Stimulated activated CD8-positive, alpha-beta memory T cell treated with anti-CD3 and anti-CD28 coated beads, Interleukin-7, amount 100 ng/mL, for 4 hours (primary cell): ENCODE data around the gene TM9SF2.
"Not testable (repeated sequence)": the region's sequence is repeated elsewhere in the genome, so short reads cannot be mapped to it uniquely, and the experiment has no call there.

Experiments
- DNase-seq, 2 donors: peaks; one replicate each; pipeline ENCODE4 v3.0.0-alpha.2; 2020; ENCODE audit warnings: low read depth in 2 of 2

The TM9SF2 gene

DNA sequence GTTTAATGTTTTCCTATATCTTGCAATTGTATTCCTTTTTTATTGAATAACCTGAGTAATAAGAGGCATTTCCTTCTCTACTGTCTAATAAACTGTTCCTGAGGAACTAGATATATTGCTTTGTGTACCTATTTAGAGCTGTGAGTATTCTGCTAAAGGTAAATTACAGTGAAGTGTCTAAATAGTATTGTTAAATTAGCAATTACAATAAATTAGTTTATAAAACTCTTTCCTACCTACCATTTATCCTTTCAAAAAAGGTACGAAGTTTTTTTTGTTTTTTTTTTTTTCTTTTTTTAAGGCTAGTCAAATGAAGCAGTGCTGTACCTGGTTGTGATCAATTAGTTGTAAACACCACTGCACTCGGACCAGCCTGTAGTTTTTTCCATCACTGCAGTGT, 34.8 kb downstream of the TM9SF2 start:
- DNase-seq, result no peak

DNA sequence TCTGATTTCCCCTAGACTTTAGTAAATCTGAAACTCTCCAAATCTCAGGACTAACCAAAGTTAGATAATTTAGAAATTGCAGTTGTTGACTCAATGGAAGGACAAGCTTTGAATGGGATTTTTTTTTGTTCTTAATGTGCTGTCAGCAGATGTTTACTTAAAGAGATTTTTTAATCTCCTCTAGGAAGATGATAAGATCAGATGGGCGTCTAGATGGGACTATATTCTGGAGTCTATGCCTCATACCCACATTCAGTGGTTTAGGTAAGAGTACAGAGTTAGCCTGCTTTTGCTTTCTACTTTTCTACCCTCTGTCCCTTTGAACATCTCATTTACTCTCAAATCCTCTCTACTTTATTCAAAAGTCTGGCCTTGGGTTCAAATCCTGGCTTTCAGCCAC, 39.3 kb downstream of the TM9SF2 start:
- no peak for DNase-seq

DNA sequence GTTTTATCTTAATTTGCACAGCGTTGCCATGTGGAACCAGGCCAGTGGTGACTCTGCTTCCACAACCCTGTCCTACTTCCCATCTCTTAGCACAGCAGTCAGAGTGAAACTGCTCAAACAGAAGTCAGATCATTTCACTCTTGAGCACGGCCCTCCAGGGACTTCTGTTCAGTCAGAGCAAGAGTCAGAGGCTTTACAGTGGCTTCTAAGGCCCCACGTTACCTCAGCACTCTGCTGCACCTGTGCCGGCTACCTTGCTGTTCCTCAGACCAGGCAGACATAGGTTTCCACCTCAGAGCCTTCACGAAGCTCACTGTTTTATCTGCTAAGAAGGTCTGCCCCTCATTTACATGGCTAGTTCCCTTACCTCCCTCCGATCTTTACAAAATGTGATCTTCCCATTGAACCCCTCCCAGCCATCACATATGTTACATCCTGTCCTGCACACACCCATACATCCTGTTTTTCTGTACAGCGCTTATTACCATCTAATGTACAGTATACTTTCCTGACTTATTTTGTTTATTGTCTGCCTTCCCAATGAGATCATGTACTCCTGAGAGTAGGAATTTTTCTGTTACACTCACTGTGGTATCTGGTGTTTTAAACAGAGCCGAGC, 41.6 kb downstream of the TM9SF2 start:
- DNase-seq, result no peak

DNA sequence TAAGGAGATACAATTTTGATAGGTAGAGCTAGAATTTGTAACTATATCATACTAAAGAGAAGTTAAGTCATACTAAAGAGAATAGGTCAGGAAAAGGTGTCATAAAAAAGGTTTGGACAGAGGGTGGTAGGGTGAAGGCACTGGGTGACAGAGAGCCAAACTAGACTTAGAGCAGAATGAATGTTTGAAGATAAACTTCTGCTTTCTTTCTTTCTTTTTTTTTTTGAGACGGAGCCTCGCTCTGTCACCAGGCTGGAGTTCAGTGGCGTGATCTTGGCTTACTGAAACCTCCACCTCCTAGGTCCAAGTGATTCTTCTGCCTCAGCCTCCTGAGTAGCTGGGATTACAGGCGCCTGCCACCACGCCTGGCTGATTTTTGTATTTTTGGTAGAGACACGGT, 44.1 kb downstream of the TM9SF2 start:
- no peak for DNase-seq

DNA sequence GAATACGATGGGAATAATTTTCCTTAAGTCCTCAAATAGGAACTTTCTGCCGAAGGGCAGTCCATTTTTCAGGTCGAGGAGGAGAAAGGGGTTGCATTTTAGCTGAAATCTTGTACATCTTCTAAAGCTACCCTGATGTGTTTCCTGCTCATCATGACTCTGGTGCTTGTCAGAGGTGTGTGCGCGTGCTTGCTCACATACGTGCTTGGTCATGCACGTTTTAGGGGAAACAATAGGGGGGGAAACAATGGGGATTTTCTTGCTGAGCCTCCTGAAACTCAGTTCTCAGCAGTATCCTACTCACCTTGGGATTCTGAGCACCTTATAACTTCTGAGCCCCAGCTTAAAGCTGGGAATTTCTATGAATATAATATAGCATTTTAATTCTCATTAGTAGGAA, 44.7 kb downstream of the TM9SF2 start:
- DNase-seq, result no peak

DNA sequence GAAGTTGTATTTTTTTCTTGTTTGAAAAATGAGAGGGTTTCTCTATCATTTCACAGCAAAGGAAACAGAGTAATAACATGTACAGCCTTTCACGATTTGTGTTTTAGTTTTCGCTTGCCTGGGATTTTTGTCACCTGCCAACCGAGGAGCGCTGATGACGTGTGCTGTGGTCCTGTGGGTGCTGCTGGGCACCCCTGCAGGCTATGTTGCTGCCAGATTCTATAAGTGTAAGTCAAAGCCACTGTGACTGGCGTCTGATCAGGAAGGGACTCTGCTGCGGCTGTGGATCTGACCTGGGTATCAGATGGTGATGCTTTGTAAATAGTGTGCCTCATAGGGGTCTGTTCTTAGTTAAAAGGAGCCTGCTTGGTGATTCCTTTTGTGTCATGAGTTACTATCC, 45.6 kb downstream of the TM9SF2 start:
- no peak for DNase-seq

DNA sequence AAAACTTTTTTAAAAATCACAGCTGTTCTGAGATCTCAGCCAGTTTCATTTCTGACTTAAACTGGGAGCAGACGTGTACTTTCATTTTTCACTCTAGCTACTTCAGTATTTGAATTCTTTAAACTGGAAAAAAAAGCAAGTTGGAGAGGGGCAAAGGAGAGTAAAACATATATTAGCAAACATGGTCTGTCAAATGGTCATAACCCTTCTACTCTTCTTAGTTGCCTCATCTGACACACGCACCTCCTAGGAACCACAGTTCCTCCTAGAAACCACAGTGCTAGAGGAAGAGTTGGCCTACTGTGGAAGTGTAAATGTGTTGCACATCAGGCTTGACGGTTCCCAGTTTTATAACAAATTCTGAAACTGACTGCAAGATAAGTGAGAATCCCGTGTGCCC, 47.2 kb downstream of the TM9SF2 start:
- DNase-seq, result no peak

DNA sequence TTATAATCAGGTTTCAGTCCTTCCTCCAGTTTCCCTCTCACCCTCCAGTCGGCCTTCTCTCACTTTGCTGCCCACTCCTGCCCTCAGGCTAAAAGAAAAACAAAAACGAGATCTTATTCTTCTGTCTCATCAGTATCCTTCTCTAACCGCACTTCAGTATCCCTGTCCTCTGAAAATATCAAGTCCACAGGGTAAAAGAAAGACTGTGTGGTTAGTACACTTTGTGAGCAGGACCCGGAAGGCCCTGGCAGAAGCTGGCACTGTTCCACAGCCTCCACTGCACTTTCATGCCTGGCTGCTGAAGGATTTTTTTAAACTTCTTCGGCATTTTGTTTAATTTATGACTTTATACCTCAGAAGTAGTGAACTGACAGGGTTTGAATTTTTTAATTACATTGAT, 51.8 kb downstream of the TM9SF2 start:
- no peak for DNase-seq

DNA sequence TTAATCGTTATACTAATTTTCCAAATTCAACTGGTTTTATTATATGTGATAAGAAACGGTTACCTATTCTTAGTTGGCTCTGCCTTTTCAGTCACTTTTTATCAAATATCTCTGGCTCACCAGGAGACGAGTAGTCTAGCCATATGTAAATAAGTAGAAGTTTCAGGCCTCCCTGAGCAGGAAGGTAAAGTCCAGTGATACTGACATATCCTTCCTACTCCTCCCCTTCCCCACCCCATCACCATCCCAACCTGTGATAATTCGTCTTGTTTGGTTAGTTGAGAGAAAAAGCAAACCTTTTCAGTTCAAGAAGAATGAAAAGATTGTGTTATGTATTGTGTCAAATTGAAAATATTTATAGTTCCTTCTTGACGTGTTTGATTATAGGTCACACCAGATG, 53.9 kb downstream of the TM9SF2 start:
- DNase-seq, result no peak

DNA sequence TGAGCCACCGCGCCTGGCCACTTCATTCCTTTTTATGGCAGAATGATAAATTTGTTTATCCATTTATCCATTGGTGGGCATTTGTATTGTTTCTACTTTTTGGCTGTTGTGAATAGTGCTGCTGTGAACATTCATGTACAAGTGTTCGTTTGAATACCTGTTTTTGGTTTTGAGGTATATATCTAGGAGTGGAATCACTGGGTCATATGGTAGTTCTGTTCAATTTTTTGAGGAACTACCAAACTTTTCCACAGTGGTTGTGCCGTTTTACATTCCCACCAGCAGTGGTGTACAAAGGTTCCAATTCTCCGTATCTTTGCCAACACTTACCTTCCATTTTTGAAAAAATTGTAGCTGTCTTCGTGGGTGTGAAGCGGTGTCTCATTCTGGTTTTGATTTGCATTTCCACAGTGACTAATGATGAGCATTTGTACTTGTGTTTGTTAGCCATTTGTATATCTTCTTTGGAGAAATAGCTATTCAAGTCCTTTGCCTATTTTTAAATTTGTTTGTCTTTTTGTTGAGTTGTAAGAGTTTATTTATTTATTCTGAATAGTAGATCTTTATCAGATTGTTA, 55.7 kb downstream of the TM9SF2 start:
- DNase-seq, result no peak

DNA sequence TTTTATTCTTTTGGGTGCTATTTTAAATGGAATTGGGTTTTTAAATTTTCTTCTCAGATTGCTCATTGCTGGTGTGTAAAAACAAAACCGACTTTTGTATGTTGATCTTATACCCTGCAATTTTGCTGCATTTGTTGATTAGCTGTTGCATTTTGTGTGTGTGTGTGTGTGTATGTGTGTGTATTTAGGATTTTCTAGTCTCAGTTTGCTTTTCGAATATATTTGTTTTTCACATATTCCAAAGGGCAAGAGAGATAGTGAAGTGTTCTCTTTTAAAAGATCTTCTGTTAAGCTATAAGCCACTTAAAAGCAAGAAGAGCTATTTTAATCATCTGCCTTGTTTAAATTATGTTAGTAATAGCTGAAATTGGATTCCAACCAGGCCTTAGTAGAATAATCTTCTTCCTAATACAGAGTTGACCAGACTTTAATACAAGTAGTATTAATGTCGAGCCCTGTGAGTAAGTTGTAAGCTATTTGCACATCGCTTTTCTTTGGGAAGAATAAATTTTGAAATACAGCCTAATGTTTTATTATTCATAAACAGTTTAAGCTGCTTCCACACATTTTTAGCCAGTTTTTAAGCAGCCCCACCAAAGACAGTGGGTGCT, 57.4 kb downstream of the TM9SF2 start:
- DNase-seq, result no peak

DNA sequence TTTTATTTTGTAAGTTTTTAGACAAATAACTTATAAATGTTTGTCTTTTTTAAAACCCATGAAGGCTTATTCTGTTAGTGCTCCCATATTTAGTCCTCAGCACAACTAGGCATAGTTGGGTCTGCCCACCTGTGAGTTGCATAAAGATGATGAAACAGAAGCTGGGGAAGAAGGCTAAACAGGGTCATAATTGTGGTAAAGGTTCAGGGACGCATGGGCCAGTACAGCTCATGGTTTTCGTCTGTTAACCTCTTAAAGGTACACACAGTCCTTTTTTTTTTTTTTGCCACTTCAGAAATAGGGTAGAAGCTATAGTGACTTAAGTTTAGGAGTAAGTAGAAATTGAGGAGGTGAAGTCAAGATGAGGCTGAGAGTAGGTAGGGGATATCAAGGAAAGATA, 58.3 kb downstream of the TM9SF2 start:
- no peak for DNase-seq

DNA sequence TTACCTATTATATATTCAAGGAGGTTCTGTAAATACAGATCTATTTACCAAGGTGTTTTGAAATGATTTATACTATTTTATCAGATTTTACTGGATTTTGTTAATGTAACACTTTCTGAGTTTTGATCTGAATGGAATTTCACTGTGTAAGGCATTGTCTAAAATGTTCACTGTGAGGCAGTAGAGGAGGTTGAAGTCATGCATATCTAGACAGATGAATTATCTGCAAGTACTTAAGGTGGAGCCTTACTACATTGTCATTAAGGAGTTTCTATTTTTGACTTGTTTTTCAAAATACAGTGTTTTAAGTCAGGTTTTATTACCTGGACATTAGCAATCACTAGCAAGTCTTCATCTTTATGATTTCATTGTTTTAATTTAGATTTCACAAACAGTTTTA, 62.1 kb downstream of the TM9SF2 start:
- DNase-seq, result no peak

DNA sequence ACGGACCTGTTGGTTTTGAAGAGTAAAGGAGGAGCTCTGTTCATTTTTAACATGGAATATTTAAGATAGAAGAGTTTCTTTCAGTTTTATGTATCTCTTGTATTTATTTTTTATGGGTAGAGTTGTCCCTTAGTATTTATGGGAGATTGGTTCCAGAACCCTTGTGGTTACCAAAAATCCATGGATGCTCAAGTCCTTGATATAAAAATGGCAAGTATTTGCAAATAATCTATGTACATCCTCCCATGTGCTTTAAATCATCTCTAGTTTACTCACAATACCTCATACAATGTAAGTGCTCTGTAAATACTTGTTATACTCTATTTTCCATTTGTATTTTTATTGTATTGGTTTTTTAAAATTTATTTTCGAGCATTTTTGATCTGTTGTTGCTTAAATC, 63.1 kb downstream of the TM9SF2 start:
- no peak for DNase-seq

DNA sequence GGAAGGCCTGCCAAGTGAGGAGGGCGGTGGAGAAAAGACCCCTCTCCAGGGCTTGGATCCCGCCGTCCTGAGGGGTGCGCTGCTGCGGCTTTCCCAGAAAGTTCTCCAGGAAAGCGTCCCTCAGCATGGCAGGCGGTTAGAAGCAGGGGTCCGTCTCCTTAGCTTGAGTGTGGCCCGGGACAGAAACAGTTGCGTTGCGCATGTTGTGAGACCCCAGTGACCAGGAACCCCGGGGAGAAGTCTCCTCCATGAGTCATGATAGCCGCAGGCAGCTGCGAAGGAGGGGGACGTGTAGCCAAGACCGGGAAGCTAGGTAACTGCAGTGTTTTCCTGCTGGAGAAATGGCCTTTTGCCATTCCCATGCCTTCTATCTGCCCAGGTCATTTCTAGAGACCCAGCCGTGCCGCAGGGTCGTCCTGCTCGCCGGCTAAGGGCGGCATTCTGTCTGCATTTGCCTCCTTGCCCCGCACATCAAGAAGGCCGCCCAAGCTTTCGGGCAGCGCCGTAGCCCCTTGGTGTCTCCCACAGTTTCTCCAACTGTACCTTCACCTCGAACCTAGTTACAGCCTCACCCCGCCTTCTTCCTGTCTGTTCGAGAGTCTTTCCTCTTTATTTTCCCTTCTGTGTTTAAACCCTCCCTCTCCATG, 64.3 kb downstream of the TM9SF2 start:
- DNase-seq, result no peak

DNA sequence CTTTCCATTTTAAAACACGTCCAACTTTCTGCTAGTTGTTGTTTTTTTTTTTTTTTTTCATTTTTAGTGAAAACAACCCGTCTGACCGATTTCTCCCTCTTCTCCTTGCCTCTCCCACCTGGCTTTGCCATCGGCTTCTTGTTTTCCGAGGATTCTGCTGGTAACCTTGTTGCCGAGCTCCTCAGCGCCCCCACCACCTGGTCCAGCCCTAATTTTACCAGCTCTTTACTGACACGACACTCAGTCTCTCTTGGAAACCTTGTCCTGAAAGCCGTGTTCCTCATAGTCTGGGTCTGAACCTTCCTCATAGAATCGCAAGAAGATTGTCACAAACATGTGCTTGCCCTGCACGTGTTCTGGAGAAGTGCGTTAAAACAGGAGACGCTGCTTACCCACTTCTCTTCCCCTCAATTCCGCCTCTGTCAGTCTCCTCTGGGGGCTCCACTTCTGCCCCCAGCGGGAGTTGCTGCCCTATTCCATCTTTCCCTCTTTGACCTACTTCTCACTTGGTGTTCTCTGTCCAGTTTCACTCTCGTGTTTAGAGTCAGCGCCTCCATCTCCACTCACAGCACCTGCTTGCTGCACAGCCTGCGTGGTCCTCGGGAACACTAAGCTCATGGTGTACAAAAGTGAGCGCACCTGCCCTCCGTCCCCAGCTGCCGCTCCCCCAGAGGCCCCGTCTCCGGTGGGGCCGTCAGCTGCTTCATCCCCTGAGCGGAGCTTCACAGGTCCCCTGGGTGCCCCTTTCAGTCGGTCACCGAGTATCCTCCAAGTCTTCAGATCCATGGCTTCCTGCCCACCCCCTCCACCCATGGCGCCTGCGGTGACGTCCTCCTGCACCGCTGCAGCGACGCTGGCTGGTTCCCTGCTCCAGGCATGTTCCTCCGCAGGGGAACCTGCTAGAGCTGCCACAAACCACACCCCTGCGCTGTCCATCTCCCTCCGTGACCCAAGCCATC, 65.1 kb downstream of the TM9SF2 start:
- no peak for DNase-seq

DNA sequence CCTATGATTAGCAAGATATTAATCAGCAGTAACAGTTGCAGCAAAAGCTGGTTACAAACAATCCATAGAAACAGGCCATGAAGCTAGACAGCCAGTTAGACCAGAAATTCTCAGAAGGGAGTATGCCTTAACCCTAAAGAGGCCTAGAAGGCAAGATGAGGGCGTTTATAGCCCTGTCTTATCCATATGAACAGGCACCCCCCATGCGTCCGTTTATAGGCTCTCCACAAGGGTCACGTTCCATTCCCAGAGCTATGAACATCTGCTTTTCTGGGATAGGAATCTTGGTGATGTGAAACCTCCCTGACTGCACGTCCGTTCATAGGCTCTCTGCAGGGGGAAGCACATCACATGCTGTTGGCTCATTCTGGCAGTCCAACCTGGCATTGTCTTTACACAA, 67.6 kb downstream of the TM9SF2 start:
- DNase-seq, result not testable (repeated sequence)

DNA sequence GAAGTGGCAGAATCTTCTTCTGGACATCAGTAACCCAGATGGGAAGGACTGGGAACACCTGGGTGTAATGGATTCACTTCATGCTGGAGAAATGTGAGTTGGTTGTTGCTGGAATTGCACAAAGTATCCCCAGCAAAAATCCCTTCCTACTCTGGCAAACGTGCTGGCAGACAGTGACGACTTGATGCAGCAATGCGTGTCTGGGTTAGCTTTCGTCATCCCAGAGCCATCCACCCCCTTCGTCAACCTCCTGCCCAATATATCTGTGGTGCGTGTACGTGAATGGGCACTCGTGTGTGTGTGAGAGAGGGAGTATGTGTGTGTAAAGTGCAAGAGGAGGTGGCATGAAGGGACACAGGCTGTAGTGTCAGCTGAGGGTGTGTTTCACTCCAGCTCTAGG, 70.9 kb downstream of the TM9SF2 start:
- DNase-seq, result no peak

DNA sequence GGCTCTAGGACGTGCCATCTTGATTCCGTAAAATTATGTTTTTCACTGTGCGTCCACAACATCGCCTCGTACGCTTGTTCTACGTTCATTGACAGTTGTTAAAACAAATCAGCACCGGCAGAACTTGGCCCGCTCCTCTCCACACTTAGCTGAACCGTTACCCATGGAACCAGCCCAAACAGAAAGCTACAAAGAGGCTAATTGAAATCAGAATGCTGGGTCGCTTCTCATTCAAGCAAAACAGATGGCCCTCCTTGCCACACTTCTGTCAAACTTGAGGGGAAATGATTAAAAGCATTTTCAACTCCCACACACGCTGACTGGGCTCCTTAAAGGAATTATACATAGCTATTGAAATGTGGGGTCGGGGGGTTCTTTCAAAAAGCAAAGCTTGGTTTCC, 71.6 kb downstream of the TM9SF2 start:
- DNase-seq, result no peak

DNA sequence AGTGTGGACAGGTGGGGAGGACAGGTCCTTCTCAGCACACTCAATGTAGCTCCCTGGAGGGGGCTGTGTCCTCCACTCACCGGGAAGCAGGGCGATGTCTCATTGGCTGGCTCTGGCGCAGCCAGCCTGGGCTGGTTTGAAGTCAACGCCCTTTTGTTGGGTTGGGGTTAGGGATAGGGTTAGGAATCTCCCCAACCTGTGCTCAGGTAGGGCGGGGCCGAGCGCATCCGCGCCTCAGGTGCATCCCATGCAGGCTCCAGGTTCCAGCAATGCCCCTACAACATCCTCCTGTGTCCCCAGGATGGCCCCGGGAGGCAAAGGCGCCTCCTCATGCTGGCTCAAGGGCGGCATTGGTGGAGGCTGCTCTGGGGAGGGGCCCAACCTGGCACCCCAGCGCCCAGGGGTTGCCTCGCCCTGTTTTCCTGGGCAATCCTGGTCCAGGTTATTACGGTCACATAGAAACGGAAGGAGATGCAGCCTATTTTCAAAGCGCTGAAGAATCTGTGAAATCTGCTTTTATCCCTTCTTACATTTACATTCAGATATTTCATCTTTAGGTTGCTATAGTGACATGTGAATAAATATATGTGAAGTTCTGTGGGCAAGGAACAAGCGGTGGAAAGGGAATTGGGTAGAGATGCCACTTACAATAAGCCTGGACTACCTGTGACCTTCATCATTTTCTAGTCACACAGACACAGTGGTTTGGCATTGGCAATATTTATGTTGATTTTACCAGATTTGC, 74.3 kb downstream of the TM9SF2 start:
- DNase-seq, result no peak
